PFSK-1 (cell line): ENCODE data around the gene ZDHHC14.

Experiments
- FOXP2 ChIP-seq: optimal IDR thresholded peaks from 2 replicates; pipeline ENCODE3; 2011; ENCODE audit warnings: borderline replicate concordance, control low read depth, inconsistent platforms; ENCODE audit not compliant: insufficient read depth; ENCODE audit errors: extremely low read length, extremely low read depth
- POLR2AphosphoS5 ChIP-seq: IDR thresholded peaks from 2 replicates; pipeline ENCODE4 v1.6.1; 2012; ENCODE audit warnings: low read depth, mild to moderate bottlenecking, control low read depth, low read length, moderate library complexity
- REST ChIP-seq, 2 experiments: IDR thresholded peaks; 2 replicates each; pipeline versions ENCODE4 v1.6.1 to v1.8.0; 2011 to 2012; ENCODE audit warnings: low read depth in 2 of 2, low read length in 2 of 2, control low read depth in 1 of 2, inconsistent platforms in 1 of 2, mild to moderate bottlenecking in 1 of 2, moderate library complexity in 1 of 2; ENCODE audit not compliant: insufficient read depth in 1 of 2
- SIN3A ChIP-seq: IDR thresholded peaks from 2 replicates; pipeline ENCODE4 v1.6.1; 2012; ENCODE audit warnings: mild to moderate bottlenecking, low read length, moderate library complexity, borderline replicate concordance; ENCODE audit not compliant: insufficient read depth
- TAF1 ChIP-seq: IDR thresholded peaks from 2 replicates; pipeline ENCODE4 v1.6.1; 2012; ENCODE audit warnings: low read length, control low read depth, borderline replicate concordance; ENCODE audit not compliant: insufficient read depth

GRCh38 chr6:157364705-157365104 lies 16.3 kb upstream of the ZDHHC14 start:
- no peak for TF ChIP-seq POLR2AphosphoS5
- TF ChIP-seq TAF1 = no peak
- no peak for TF ChIP-seq REST (IDR thresholded peaks at IDR 0.05; ENCODE audit: insufficient read depth in 1 of 2, low read depth in 2 of 2, low read length in 2 of 2)
- no peak for TF ChIP-seq FOXP2
- no peak for TF ChIP-seq SIN3A
